Measurements from ENCODE around the gene MLNR.

The MLNR gene

GRCh38 chr13:49185264-49185663, 34.9 kb upstream of the MLNR start:
- Histone ChIP-seq H3K4me1 (ENCODE audit: insufficient read depth, poor library complexity, severe bottlenecking) (no peaks in the 10 kb centered on the region), H3K9me3 (ENCODE audit: severe bottlenecking) (no peaks in the 10 kb centered on the region), H3K4me3 (ENCODE audit: severe bottlenecking) (no peak overlapping the region), H3K27me3 (ENCODE audit: insufficient read depth, poor library complexity, severe bottlenecking) (no peaks in the 10 kb centered on the region), H3K36me3 (ENCODE audit: low read depth) (peaks cover 64% of the 10 kb centered on the region), H3K27ac (ENCODE audit: poor library complexity, severe bottlenecking) (no peak overlapping the region)
- TF ChIP-seq, protein P1, sequence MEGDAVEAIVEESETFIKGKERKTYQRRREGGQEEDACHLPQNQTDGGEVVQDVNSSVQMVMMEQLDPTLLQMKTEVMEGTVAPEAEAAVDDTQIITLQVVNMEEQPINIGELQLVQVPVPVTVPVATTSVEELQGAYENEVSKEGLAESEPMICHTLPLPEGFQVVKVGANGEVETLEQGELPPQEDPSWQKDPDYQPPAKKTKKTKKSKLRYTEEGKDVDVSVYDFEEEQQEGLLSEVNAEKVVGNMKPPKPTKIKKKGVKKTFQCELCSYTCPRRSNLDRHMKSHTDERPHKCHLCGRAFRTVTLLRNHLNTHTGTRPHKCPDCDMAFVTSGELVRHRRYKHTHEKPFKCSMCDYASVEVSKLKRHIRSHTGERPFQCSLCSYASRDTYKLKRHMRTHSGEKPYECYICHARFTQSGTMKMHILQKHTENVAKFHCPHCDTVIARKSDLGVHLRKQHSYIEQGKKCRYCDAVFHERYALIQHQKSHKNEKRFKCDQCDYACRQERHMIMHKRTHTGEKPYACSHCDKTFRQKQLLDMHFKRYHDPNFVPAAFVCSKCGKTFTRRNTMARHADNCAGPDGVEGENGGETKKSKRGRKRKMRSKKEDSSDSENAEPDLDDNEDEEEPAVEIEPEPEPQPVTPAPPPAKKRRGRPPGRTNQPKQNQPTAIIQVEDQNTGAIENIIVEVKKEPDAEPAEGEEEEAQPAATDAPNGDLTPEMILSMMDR (IDR thresholded peaks at IDR 0.05; ENCODE audit: poor library complexity, severe bottlenecking): no peak
- DNase-seq (ENCODE audit: low spot score) (no peak), ATAC-seq (ENCODE audit: low read depth) (no peak)

- Histone ChIP-seq H3K4me1 (ENCODE audit: insufficient read depth, poor library complexity, severe bottlenecking) (no peaks in the 10 kb centered on the region), H3K9me3 (ENCODE audit: severe bottlenecking) (no peaks in the 10 kb centered on the region), H3K27me3 (ENCODE audit: insufficient read depth, poor library complexity, severe bottlenecking) (no peaks in the 10 kb centered on the region), H3K36me3 (ENCODE audit: low read depth) (peaks cover 79% of the 10 kb centered on the region), H3K4me3 (ENCODE audit: severe bottlenecking) (no peak overlapping the region), H3K27ac (ENCODE audit: poor library complexity, severe bottlenecking) (no peak overlapping the region)
- DNase-seq (ENCODE audit: low spot score) (no peak), ATAC-seq (ENCODE audit: low read depth) (no peak)
- TF ChIP-seq, protein P1 (IDR thresholded peaks at IDR 0.05; ENCODE audit: poor library complexity, severe bottlenecking): no peak
Observed at GRCh38 chr13:49190901-49191300, 29.2 kb upstream of the MLNR start.

- H3K27me3 ChIP-seq (ENCODE audit: insufficient read depth, poor library complexity, severe bottlenecking): no peaks in the 10 kb centered on the region
- no peak for ATAC-seq (ENCODE audit: low read depth)
- no peaks in the 10 kb centered on the region for H3K9me3 ChIP-seq (ENCODE audit: severe bottlenecking)
- no peak overlapping the region for H3K4me3 ChIP-seq (ENCODE audit: severe bottlenecking)
- no peak for DNase-seq (ENCODE audit: low spot score)
- TF ChIP-seq, protein P1 (IDR thresholded peaks at IDR 0.05; ENCODE audit: poor library complexity, severe bottlenecking): no peak
- H3K4me1 ChIP-seq (ENCODE audit: insufficient read depth, poor library complexity, severe bottlenecking): no peaks in the 10 kb centered on the region
- H3K27ac ChIP-seq (ENCODE audit: poor library complexity, severe bottlenecking): no peak overlapping the region
- peaks cover 69% of the 10 kb centered on the region for H3K36me3 ChIP-seq (ENCODE audit: low read depth)
Observed at GRCh38 chr13:49206641-49207040, 13.5 kb upstream of the MLNR start.

DNA sequence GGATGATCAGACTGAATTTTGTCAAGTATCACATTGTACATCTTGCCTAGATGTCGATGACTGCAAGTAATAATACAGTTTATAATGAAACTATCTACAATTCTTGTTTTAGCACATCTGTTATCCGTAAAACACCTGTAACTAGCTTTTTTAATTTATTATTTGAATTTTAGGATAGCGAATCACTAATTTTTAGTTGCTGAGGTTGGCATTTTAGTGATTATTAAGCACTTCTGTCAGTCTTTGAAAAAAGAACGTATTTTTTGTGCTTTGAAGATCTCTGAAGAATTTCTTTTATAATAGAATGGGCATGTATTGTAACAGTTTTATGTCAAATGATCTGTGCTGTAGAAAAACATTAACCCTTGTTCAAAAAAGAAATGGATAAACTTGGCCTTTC, 11.5 kb upstream of the MLNR start:
- no peaks in the 10 kb centered on the region for H3K4me1 ChIP-seq (ENCODE audit: insufficient read depth, poor library complexity, severe bottlenecking)

DNA sequence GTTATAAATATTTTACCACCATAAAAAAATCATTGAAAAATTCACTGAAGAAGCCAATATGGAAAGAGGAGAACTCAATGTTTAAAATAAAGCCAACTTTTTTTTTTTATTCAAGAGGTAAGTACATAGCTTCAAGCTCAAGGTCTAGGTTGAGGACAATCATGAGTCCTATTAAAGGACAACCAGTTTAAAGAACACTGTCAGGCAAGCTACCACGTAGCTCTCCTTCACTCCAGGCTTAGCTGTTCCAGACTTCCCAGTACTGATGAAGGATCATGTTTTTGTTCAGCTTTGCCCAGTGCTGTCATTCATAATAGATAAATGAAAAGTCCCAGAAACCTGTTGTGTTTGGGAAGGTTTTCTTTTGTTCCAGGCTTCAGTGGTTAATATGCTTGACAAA, 10.0 kb upstream of the MLNR start:
- DNase-seq (ENCODE audit: low spot score) (no peak), ATAC-seq (ENCODE audit: low read depth) (no peak)
- Histone ChIP-seq H3K4me3 (ENCODE audit: severe bottlenecking) (no peak overlapping the region), H3K27ac (ENCODE audit: poor library complexity, severe bottlenecking) (no peak overlapping the region), H3K9me3 (ENCODE audit: severe bottlenecking) (no peaks in the 10 kb centered on the region), H3K36me3 (ENCODE audit: low read depth) (peaks cover 40% of the 10 kb centered on the region), H3K27me3 (ENCODE audit: insufficient read depth, poor library complexity, severe bottlenecking) (no peaks in the 10 kb centered on the region), H3K4me1 (ENCODE audit: insufficient read depth, poor library complexity, severe bottlenecking) (no peaks in the 10 kb centered on the region)
- TF ChIP-seq, protein P1 (IDR thresholded peaks at IDR 0.05; ENCODE audit: poor library complexity, severe bottlenecking): no peak

More for the DNA sequence above, 11.5 kb upstream of the MLNR start:
- Histone ChIP-seq H3K27me3 (ENCODE audit: insufficient read depth, poor library complexity, severe bottlenecking) (no peaks in the 10 kb centered on the region), H3K9me3 (ENCODE audit: severe bottlenecking) (no peaks in the 10 kb centered on the region), H3K36me3 (ENCODE audit: low read depth) (peaks cover 52% of the 10 kb centered on the region), H3K27ac (ENCODE audit: poor library complexity, severe bottlenecking) (no peak overlapping the region), H3K4me3 (ENCODE audit: severe bottlenecking) (no peak overlapping the region)
- no peak for DNase-seq (ENCODE audit: low spot score)
- no peak for ATAC-seq (ENCODE audit: low read depth)
- TF ChIP-seq, protein P1 (IDR thresholded peaks at IDR 0.05; ENCODE audit: poor library complexity, severe bottlenecking): no peak
